GM12872 (cell line): ENCODE measurements around the gene ARVCF.

ENCODE experiments used
- CTCF ChIP-seq: IDR thresholded peaks from 3 replicates; pipeline ENCODE4 v1.5.1; 2011; ENCODE audit warnings: low read depth, mild to moderate bottlenecking, low read length, moderate library complexity; ENCODE audit not compliant: insufficient read depth

The ARVCF gene

GRCh38 chr22:20051927-20052308 lies 35.3 kb upstream of the ARVCF start:
- TF ChIP-seq CTCF = no peak

GRCh38 chr22:20046730-20047129 lies 30.1 kb upstream of the ARVCF start:
- no peak for TF ChIP-seq CTCF

- TF ChIP-seq CTCF = no peak
Observed at GRCh38 chr22:20044495-20045151, 28.0 kb upstream of the ARVCF start.

- no peak for TF ChIP-seq CTCF
Observed at GRCh38 chr22:20043997-20044342, 27.3 kb upstream of the ARVCF start.

- no peak for TF ChIP-seq CTCF
Observed at GRCh38 chr22:20043057-20043996, 26.7 kb upstream of the ARVCF start.

GRCh38 chr22:20040327-20041200 lies 23.9 kb upstream of the ARVCF start:
- no peak for TF ChIP-seq CTCF
